Measurements from ENCODE around the gene GAREM1. TPM values are rescaled to one million over a fixed set of nuclear protein-coding genes. Genes with fewer than 3 reads are reported as not detected.

GAREM1 gene
- total and polyA plus RNA-seq, 4 donors, result 1.5 to 7.5 (median 2.0) TPM

- TF ChIP-seq GABPA (IDR thresholded peaks at IDR 0.05 in 1 of 2, conservative IDR thresholded peaks at IDR 0.05 in 1 of 2), result no peak
Measured at GRCh38 chr18:32270341-32270740, 200.3 kb downstream of the GAREM1 start (continued).

- DNase-seq (ENCODE audit: low spot score), result no peak
- Histone ChIP-seq H3K4me3 (ENCODE audit: low read depth in 1 of 3, low read length in 3 of 3) (no peak overlapping the region), H3K9ac (ENCODE audit: low read depth in 1 of 2, low read length in 2 of 2) (no peak overlapping the region), H3K27ac (ENCODE audit: low read depth in 1 of 2, low read length in 2 of 2) (no peak overlapping the region), H3K27me3 (ENCODE audit: control insufficient read depth in 4 of 4, insufficient read depth in 4 of 4, low read length in 3 of 4) (no peaks in the 10 kb centered on the region), H3K9me3 (ENCODE audit: control insufficient read depth in 4 of 4, low read length in 3 of 4) (no peaks in the 10 kb centered on the region), H3K36me3 (ENCODE audit: control insufficient read depth in 4 of 4, insufficient read depth in 3 of 4, low read depth in 1 of 4, low read length in 3 of 4) (peaks cover 8 to 19% (median 16%) of the 10 kb centered on the region in 4 donors), H3K4me1 (ENCODE audit: control insufficient read depth in 4 of 4, insufficient read depth in 4 of 4, low read length in 3 of 4) (peaks cover 0 to 2% (median 0%) of the 10 kb centered on the region in 4 donors)
- 88% methylated on average over 4 of the region's 4 CpGs for WGBS
- TF ChIP-seq TAF1 (conservative IDR thresholded peaks at IDR 0.05) (no peak), JUND (IDR thresholded peaks at IDR 0.05) (no peak), YY1 (IDR thresholded peaks at IDR 0.05) (no peak), ATF3 (IDR thresholded peaks at IDR 0.05) (no peak), HNF4A (conservative IDR thresholded peaks at IDR 0.05) (no peak)
Measured at GRCh38 chr18:32267463-32267862, 203.2 kb downstream of the GAREM1 start.

- Histone ChIP-seq H3K9me3 (ENCODE audit: control insufficient read depth in 4 of 4, low read length in 3 of 4) (no peaks in the 10 kb centered on the region), H3K36me3 (ENCODE audit: control insufficient read depth in 4 of 4, insufficient read depth in 3 of 4, low read depth in 1 of 4, low read length in 3 of 4) (peaks cover 8 to 12% (median 10%) of the 10 kb centered on the region in 4 donors), H3K27ac (ENCODE audit: low read depth in 1 of 2, low read length in 2 of 2) (no peak overlapping the region), H3K4me3 (ENCODE audit: low read depth in 1 of 3, low read length in 3 of 3) (no peak overlapping the region), H3K4me1 (ENCODE audit: control insufficient read depth in 4 of 4, insufficient read depth in 4 of 4, low read length in 3 of 4) (no peaks in the 10 kb centered on the region), H3K27me3 (ENCODE audit: control insufficient read depth in 4 of 4, insufficient read depth in 4 of 4, low read length in 3 of 4) (no peaks in the 10 kb centered on the region), H3K9ac (ENCODE audit: low read depth in 1 of 2, low read length in 2 of 2) (no peak overlapping the region)
- DNase-seq (ENCODE audit: low spot score), result no peak
- TF ChIP-seq RXRA (IDR thresholded peaks at IDR 0.05) (no peak), SP1 (IDR thresholded peaks at IDR 0.05) (no peak), REST (IDR thresholded peaks at IDR 0.05) (no peak), JUND (IDR thresholded peaks at IDR 0.05) (no peak), EGR1 (IDR thresholded peaks at IDR 0.05; ENCODE audit: low read depth in 2 of 2) (no peak), ATF3 (IDR thresholded peaks at IDR 0.05) (no peak)
- 83% methylated on average over 2 of the region's 2 CpGs for WGBS
Measured at GRCh38 chr18:32264401-32264800, 206.3 kb downstream of the GAREM1 start.

- Histone ChIP-seq H3K4me3 (ENCODE audit: low read depth in 1 of 3, low read length in 3 of 3) (no peak overlapping the region), H3K27ac (ENCODE audit: low read depth in 1 of 2, low read length in 2 of 2) (no peak overlapping the region), H3K27me3 (ENCODE audit: control insufficient read depth in 4 of 4, insufficient read depth in 4 of 4, low read length in 3 of 4) (no peaks in the 10 kb centered on the region), H3K9ac (ENCODE audit: low read depth in 1 of 2, low read length in 2 of 2) (no peak overlapping the region), H3K4me1 (ENCODE audit: control insufficient read depth in 4 of 4, insufficient read depth in 4 of 4, low read length in 3 of 4) (peaks cover 0 to 14% (median 9%) of the 10 kb centered on the region in 4 donors), H3K36me3 (ENCODE audit: control insufficient read depth in 4 of 4, insufficient read depth in 3 of 4, low read depth in 1 of 4, low read length in 3 of 4) (peaks cover 0 to under 1% (median 0%) of the 10 kb centered on the region in 4 donors), H3K9me3 (ENCODE audit: control insufficient read depth in 4 of 4, low read length in 3 of 4) (no peaks in the 10 kb centered on the region)
- 92% methylated on average over 1 of the region's 1 CpG for WGBS
- TF ChIP-seq TAF1 (conservative IDR thresholded peaks at IDR 0.05), result no peak
- TF ChIP-seq FOXA1 (IDR thresholded peaks at IDR 0.05), result no peak
- TF ChIP-seq YY1 (IDR thresholded peaks at IDR 0.05), result no peak
- no peak for TF ChIP-seq JUND (IDR thresholded peaks at IDR 0.05)
- no peak for TF ChIP-seq ATF3 (IDR thresholded peaks at IDR 0.05)
- TF ChIP-seq ZBTB33 (IDR thresholded peaks at IDR 0.05), result no peak
- TF ChIP-seq EGR1 (IDR thresholded peaks at IDR 0.05; ENCODE audit: low read depth in 2 of 2), result no peak
- no peak for TF ChIP-seq REST (IDR thresholded peaks at IDR 0.05)
- no peak for TF ChIP-seq GABPA (IDR thresholded peaks at IDR 0.05 in 1 of 2, conservative IDR thresholded peaks at IDR 0.05 in 1 of 2)
- no peak for TF ChIP-seq FOXA2 (IDR thresholded peaks at IDR 0.05)
- TF ChIP-seq RAD21 (IDR thresholded peaks at IDR 0.05), result no peak
- no peak for TF ChIP-seq NR2F2 (IDR thresholded peaks at IDR 0.05)
- TF ChIP-seq SP1 (IDR thresholded peaks at IDR 0.05), result no peak
- no peak for DNase-seq (ENCODE audit: low spot score)
Measured at GRCh38 chr18:32262092-32262491, 208.6 kb downstream of the GAREM1 start.
